ENCODE measurements around the gene KLRC4. TPM values are rescaled to one million over a fixed set of nuclear protein-coding genes. Genes with fewer than 3 reads are reported as not detected.
A peak's percentile ranks its signal among the peaks of the same experiment; 100 is the strongest.
"Not testable (repeated sequence)": the region's sequence is repeated elsewhere in the genome, so short reads cannot be mapped to it uniquely, and the experiment has no call there.

Gene KLRC4
- total and polyA plus RNA-seq, 4 donors, result 0.17 to 1.3 (median 0.32) TPM

DNA sequence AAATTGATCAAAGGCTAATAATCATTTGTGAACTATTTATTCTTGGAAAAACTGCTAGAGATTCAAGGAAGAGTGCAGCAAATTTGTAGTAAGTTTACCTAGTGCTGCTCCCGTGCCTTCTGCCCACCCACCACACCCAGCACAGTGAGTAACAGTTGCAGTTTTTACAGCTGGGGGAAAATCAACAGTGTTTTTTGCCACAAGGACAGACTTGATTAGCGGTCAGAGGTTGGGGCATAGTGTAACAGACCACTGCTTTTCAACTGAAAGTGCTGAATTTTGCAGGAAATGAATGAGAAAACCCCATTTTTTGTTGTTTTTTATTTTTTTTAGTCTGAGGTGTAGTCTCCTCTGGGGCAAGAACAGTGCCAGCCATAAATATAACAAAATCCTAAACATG, 12.3 kb downstream of the KLRC4 start:
- Histone ChIP-seq H3K4me1 (ENCODE audit: control insufficient read depth in 4 of 4, insufficient read depth in 4 of 4, low read length in 3 of 4) (no peaks in the 10 kb centered on the region), H3K36me3 (ENCODE audit: control insufficient read depth in 4 of 4, insufficient read depth in 3 of 4, low read depth in 1 of 4, low read length in 3 of 4) (no peaks in the 10 kb centered on the region)
- WGBS, result 65% methylated on average over 2 of the region's 2 CpGs

GRCh38 chr12:10396176-10396575, 13.4 kb downstream of the KLRC4 start:
- not testable (repeated sequence) for H3K27me3 ChIP-seq (ENCODE audit: control insufficient read depth in 4 of 4, insufficient read depth in 4 of 4, low read length in 3 of 4); H3K4me3 ChIP-seq (ENCODE audit: low read depth in 1 of 3, low read length in 3 of 3)

More for the DNA sequence above, 12.3 kb downstream of the KLRC4 start:
- Histone ChIP-seq H3K9me3 (ENCODE audit: control insufficient read depth in 4 of 4, low read length in 3 of 4) (no peaks in the 10 kb centered on the region), H3K27ac (ENCODE audit: low read depth in 1 of 2, low read length in 2 of 2) (no peak overlapping the region), H3K4me3 (ENCODE audit: low read depth in 1 of 3, low read length in 3 of 3) (no peak overlapping the region), H3K9ac (ENCODE audit: low read depth in 1 of 2, low read length in 2 of 2) (no peak overlapping the region), H3K27me3 (ENCODE audit: control insufficient read depth in 4 of 4, insufficient read depth in 4 of 4, low read length in 3 of 4) (peaks cover 0 to 6% (median 0%) of the 10 kb centered on the region in 4 donors)
- TF ChIP-seq, protein P1, sequence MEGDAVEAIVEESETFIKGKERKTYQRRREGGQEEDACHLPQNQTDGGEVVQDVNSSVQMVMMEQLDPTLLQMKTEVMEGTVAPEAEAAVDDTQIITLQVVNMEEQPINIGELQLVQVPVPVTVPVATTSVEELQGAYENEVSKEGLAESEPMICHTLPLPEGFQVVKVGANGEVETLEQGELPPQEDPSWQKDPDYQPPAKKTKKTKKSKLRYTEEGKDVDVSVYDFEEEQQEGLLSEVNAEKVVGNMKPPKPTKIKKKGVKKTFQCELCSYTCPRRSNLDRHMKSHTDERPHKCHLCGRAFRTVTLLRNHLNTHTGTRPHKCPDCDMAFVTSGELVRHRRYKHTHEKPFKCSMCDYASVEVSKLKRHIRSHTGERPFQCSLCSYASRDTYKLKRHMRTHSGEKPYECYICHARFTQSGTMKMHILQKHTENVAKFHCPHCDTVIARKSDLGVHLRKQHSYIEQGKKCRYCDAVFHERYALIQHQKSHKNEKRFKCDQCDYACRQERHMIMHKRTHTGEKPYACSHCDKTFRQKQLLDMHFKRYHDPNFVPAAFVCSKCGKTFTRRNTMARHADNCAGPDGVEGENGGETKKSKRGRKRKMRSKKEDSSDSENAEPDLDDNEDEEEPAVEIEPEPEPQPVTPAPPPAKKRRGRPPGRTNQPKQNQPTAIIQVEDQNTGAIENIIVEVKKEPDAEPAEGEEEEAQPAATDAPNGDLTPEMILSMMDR (IDR thresholded peaks at IDR 0.05; ENCODE audit: low read depth, low read length, missing input control), result no peak
- TF ChIP-seq EGR1 (IDR thresholded peaks at IDR 0.05; ENCODE audit: low read depth in 2 of 2) (no peak), GABPA (IDR thresholded peaks at IDR 0.05 in 1 of 2, conservative IDR thresholded peaks at IDR 0.05 in 1 of 2) (no peak)
- DNase-seq (ENCODE audit: low spot score), result no peak

DNA sequence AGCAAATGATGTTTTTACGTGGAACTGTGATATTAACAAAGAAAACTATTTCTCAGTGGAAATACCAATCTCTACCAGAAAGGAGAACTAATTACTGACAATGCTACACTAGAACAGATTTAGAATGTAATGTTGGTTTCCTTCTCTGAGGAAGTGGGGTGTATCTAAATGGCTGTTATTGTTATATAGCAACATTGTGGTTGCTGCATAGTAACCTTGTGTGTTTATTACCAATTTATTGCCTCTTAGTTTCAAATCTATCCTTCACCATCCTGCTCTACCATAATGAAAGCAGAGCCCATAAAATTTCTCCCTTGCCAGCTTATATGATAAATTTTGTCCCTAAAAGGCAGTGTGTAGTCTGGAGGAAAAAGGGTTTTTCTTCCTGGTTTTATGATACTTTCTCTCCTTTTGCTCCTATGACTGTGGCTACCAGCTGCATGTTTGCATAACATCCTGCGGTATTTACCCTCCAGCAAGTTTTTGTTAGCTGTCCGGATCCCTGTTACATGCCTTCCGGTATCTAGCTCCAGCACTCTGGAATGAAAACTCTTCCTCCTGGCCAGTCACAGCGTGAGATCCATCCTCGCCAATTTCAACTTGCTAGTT, 14.1 kb downstream of the KLRC4 start:
- 23% methylated on average over 6 of the region's 6 CpGs for WGBS
- peaks cover 0 to 7% (median 0%) of the 10 kb centered on the region in 4 donors for H3K27me3 ChIP-seq (ENCODE audit: control insufficient read depth in 4 of 4, insufficient read depth in 4 of 4, low read length in 3 of 4)
- no peaks in the 10 kb centered on the region for H3K36me3 ChIP-seq (ENCODE audit: control insufficient read depth in 4 of 4, insufficient read depth in 3 of 4, low read depth in 1 of 4, low read length in 3 of 4)
- TF ChIP-seq, protein P2, sequence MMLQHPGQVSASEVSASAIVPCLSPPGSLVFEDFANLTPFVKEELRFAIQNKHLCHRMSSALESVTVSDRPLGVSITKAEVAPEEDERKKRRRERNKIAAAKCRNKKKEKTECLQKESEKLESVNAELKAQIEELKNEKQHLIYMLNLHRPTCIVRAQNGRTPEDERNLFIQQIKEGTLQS (IDR thresholded peaks at IDR 0.05), result no peak
- TF ChIP-seq, protein P1 (IDR thresholded peaks at IDR 0.05; ENCODE audit: low read depth, low read length, missing input control), result no peak
- no peak for TF ChIP-seq EGR1 (IDR thresholded peaks at IDR 0.05; ENCODE audit: low read depth in 2 of 2)
- peak; percentile 22 for TF ChIP-seq YY1 (IDR thresholded peaks at IDR 0.05)
- TF ChIP-seq ZBTB33 (IDR thresholded peaks at IDR 0.05), result no peak
- peak; percentile 17 to 52 for TF ChIP-seq GABPA (IDR thresholded peaks at IDR 0.05 in 1 of 2, conservative IDR thresholded peaks at IDR 0.05 in 1 of 2)
- TF ChIP-seq NR2F2 (IDR thresholded peaks at IDR 0.05), result no peak
- TF ChIP-seq FOXA1 (IDR thresholded peaks at IDR 0.05), result no peak
- no peak for TF ChIP-seq TAF1 (conservative IDR thresholded peaks at IDR 0.05)
- TF ChIP-seq, protein P3, sequence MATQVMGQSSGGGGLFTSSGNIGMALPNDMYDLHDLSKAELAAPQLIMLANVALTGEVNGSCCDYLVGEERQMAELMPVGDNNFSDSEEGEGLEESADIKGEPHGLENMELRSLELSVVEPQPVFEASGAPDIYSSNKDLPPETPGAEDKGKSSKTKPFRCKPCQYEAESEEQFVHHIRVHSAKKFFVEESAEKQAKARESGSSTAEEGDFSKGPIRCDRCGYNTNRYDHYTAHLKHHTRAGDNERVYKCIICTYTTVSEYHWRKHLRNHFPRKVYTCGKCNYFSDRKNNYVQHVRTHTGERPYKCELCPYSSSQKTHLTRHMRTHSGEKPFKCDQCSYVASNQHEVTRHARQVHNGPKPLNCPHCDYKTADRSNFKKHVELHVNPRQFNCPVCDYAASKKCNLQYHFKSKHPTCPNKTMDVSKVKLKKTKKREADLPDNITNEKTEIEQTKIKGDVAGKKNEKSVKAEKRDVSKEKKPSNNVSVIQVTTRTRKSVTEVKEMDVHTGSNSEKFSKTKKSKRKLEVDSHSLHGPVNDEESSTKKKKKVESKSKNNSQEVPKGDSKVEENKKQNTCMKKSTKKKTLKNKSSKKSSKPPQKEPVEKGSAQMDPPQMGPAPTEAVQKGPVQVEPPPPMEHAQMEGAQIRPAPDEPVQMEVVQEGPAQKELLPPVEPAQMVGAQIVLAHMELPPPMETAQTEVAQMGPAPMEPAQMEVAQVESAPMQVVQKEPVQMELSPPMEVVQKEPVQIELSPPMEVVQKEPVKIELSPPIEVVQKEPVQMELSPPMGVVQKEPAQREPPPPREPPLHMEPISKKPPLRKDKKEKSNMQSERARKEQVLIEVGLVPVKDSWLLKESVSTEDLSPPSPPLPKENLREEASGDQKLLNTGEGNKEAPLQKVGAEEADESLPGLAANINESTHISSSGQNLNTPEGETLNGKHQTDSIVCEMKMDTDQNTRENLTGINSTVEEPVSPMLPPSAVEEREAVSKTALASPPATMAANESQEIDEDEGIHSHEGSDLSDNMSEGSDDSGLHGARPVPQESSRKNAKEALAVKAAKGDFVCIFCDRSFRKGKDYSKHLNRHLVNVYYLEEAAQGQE (IDR thresholded peaks at IDR 0.05), result peak; percentile 14
- no peak for TF ChIP-seq HNF4G (IDR thresholded peaks at IDR 0.05)
- TF ChIP-seq FOXA2 (IDR thresholded peaks at IDR 0.05), result peak; percentile 37
- no peak for TF ChIP-seq JUND (IDR thresholded peaks at IDR 0.05)
- TF ChIP-seq MAX (IDR thresholded peaks at IDR 0.05), result no peak
- no peak for TF ChIP-seq RXRA (IDR thresholded peaks at IDR 0.05)
- TF ChIP-seq RAD21 (IDR thresholded peaks at IDR 0.05), result no peak
- peak; percentile 33 for TF ChIP-seq SP1 (IDR thresholded peaks at IDR 0.05)
- TF ChIP-seq HNF4A (conservative IDR thresholded peaks at IDR 0.05), result no peak
- H3K4me1 ChIP-seq (ENCODE audit: control insufficient read depth in 4 of 4, insufficient read depth in 4 of 4, low read length in 3 of 4), result no peaks in the 10 kb centered on the region
- DNase-seq (ENCODE audit: low spot score), result no peak
- H3K27ac ChIP-seq (ENCODE audit: low read depth in 1 of 2, low read length in 2 of 2), result no peak overlapping the region
- no peaks in the 10 kb centered on the region for H3K9me3 ChIP-seq (ENCODE audit: control insufficient read depth in 4 of 4, low read length in 3 of 4)
- H3K9ac ChIP-seq (ENCODE audit: low read depth in 1 of 2, low read length in 2 of 2), result no peak overlapping the region
- no peak overlapping the region for H3K4me3 ChIP-seq (ENCODE audit: low read depth in 1 of 3, low read length in 3 of 3)

More at GRCh38 chr12:10396176-10396575, 13.4 kb downstream of the KLRC4 start:
- H3K9me3 ChIP-seq (ENCODE audit: control insufficient read depth in 4 of 4, low read length in 3 of 4); DNase-seq (ENCODE audit: low spot score); H3K9ac ChIP-seq (ENCODE audit: low read depth in 1 of 2, low read length in 2 of 2); H3K4me1 ChIP-seq (ENCODE audit: control insufficient read depth in 4 of 4, insufficient read depth in 4 of 4, low read length in 3 of 4); H3K36me3 ChIP-seq (ENCODE audit: control insufficient read depth in 4 of 4, insufficient read depth in 3 of 4, low read depth in 1 of 4, low read length in 3 of 4); H3K27ac ChIP-seq (ENCODE audit: low read depth in 1 of 2, low read length in 2 of 2): not testable (repeated sequence)
- WGBS, result 85% methylated on average over 15 of the region's 15 CpGs

Measured in liver (tissue), 9 donors.